ENCODE measurements around the gene IPCEF1. TPM values are rescaled to one million over a fixed set of nuclear protein-coding genes. Genes with fewer than 3 reads are reported as not detected.

Gene IPCEF1
- total and polyA plus RNA-seq, 2 of the 8 experiments (the other 6 are each of a cell fraction or from before 2014, with no cell fraction given): 0.41 to 0.78 TPM

GRCh38 chr6:154154389-154154967 is 202.1 kb downstream of the IPCEF1 start (continued):
- TF ChIP-seq POU5F1 (IDR thresholded peaks at IDR 0.05; ENCODE audit: low read depth, low read length) (0 out of 2 replicates have a peak, but pooled peaks have one; percentile 5), BACH1 (IDR thresholded peaks at IDR 0.05; ENCODE audit: low read length) (no peak), TBP (IDR thresholded peaks at IDR 0.05; ENCODE audit: low read depth, low read length) (no peak), NRF1 (IDR thresholded peaks at IDR 0.05; ENCODE audit: low read depth, low read length) (no peak), CBX8 (IDR thresholded peaks at IDR 0.05; ENCODE audit: borderline replicate concordance, low read depth, low read length) (no peak), MAX (IDR thresholded peaks at IDR 0.05) (peak; percentile 43; the same call in 1 of the 2 replicates), BCL11A (IDR thresholded peaks at IDR 0.05; ENCODE audit: low read depth in 2 of 2, low read length in 2 of 2) (no peak), SRF (IDR thresholded peaks at IDR 0.05; ENCODE audit: low read depth, low read length) (no peak), SIX5 (IDR thresholded peaks at IDR 0.05; ENCODE audit: low read depth, low read length) (no peak), RAD21 (IDR thresholded peaks at IDR 0.05 in 1 of 2, conservative IDR thresholded peaks at IDR 0.05 in 1 of 2; ENCODE audit: low read depth in 2 of 2, low read length in 2 of 2) (peak; percentile 82 to 86), MAFK (IDR thresholded peaks at IDR 0.05; ENCODE audit: low read depth, low read length) (no peak), CBX5 (IDR thresholded peaks at IDR 0.05; ENCODE audit: low read depth, low read length) (no peak), FOSL1 (IDR thresholded peaks at IDR 0.05; ENCODE audit: insufficient read depth, low read depth, low read length) (no peak), POLR2A (IDR thresholded peaks at IDR 0.05; ENCODE audit: control extremely low read depth in 1 of 2, low read depth in 2 of 2, low read length in 2 of 2) (no peak), CHD2 (IDR thresholded peaks at IDR 0.05; ENCODE audit: low read length) (no peak), HDAC2 (IDR thresholded peaks at IDR 0.05; ENCODE audit: borderline replicate concordance in 1 of 2, low read depth in 2 of 2, low read length in 2 of 2) (no peak)
